ENCODE results near the gene SORL1.

DNA sequence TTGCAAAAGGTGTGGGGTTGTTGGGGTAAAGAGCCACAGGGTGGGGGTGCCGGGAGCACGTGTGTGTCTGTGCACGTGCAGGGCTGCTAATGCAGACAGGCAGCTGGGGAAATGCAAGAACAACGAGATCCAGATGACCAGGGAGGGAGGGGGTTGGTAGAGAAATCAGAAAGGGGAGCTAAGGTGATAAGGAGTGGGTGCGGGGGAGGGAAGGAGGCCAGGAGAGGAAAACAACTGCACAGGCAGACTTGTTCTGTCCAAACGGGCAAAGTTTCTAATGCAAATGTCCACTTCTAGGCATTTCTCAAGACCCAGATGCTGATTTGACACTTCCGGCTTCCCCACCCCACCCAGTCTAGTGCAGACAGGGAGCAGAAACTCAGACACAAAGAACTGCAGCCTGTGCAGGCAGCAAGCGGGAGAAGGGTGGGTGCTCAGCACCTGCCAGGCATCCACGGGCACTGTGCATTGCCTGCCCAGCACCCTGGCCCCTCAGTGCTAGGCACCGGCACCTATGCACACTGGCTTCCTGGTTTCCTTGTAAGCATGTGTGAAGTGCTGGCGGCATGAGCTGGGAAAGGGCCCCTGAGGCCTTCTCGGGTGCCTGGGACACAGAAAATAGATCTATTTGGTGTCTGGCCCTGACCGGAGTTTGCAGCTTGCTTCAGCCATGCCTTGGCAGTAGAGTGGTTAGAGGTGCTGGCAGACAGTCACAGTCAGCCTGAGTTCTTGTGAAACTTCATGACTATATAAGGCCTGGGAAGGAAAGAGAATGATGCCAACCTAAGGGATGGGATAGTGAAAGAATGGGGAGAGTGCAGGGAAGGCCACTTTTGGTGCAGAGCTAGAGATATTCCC is 220.7 kb downstream of the SORL1 start:
- TF ChIP-seq SUZ12 (IDR thresholded peaks at IDR 0.05) (no peak), SP1 (IDR thresholded peaks at IDR 0.05) (no peak), FOXA1 (IDR thresholded peaks at IDR 0.05) (no peak), BHLHE40 (IDR thresholded peaks at IDR 0.05; ENCODE audit: borderline replicate concordance) (no peak), ZNF384 (IDR thresholded peaks at IDR 0.05) (no peak), ELF4 (IDR thresholded peaks at IDR 0.05) (no peak), TARDBP (IDR thresholded peaks at IDR 0.05) (no peak), FOXM1 (IDR thresholded peaks at IDR 0.05; ENCODE audit: borderline replicate concordance) (no peak), CTBP1 (IDR thresholded peaks at IDR 0.05; ENCODE audit: borderline replicate concordance) (no peak), HDGF (IDR thresholded peaks at IDR 0.05; ENCODE audit: borderline replicate concordance) (no peak), ARNT (IDR thresholded peaks at IDR 0.05) (no peak), NFRKB (IDR thresholded peaks at IDR 0.05) (no peak)
- TF ChIP-seq, protein P1, sequence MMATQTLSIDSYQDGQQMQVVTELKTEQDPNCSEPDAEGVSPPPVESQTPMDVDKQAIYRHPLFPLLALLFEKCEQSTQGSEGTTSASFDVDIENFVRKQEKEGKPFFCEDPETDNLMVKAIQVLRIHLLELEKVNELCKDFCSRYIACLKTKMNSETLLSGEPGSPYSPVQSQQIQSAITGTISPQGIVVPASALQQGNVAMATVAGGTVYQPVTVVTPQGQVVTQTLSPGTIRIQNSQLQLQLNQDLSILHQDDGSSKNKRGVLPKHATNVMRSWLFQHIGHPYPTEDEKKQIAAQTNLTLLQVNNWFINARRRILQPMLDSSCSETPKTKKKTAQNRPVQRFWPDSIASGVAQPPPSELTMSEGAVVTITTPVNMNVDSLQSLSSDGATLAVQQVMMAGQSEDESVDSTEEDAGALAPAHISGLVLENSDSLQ (IDR thresholded peaks at IDR 0.05), result no peak
